HG03457 (cell line): ENCODE data around the gene SENP8.

ENCODE experiments used
- ATAC-seq: cut with Tn5 transposase; IDR thresholded peaks from one replicate; pipeline ENCODE4 v1.9.1; 2021; ENCODE audit warnings: moderate number of reproducible peaks; ENCODE audit not compliant: unreplicated experiment

SENP8 gene

GRCh38 chr15:72112805-72113204 lies 5.4 kb upstream of the SENP8 start:
- no peak for ATAC-seq

- no peak for ATAC-seq
Measured at GRCh38 chr15:72113347-72114031, 4.7 kb upstream of the SENP8 start.

- ATAC-seq = no peak
Measured at GRCh38 chr15:72116731-72117485, 1.3 kb upstream of the SENP8 start.

- peak; percentile 41 for ATAC-seq
Measured at GRCh38 chr15:72117486-72118016, 652 bp upstream of the SENP8 start.

GRCh38 chr15:72124218-72124617 lies 6.0 kb downstream of the SENP8 start:
- ATAC-seq = no peak

GRCh38 chr15:72127724-72128322 lies 9.6 kb downstream of the SENP8 start:
- no peak for ATAC-seq

GRCh38 chr15:72128359-72128758 lies 10.2 kb downstream of the SENP8 start:
- ATAC-seq = no peak

GRCh38 chr15:72130272-72130671 lies 12.1 kb downstream of the SENP8 start:
- ATAC-seq = no peak

- no peak for ATAC-seq
Measured at GRCh38 chr15:72131922-72132321, 13.7 kb downstream of the SENP8 start.

- ATAC-seq = no peak
Measured at GRCh38 chr15:72133211-72133610, 15.0 kb downstream of the SENP8 start.

- no peak for ATAC-seq
Measured at GRCh38 chr15:72135719-72136118, 17.5 kb downstream of the SENP8 start.

- ATAC-seq = no peak
Measured at GRCh38 chr15:72136170-72137051, 18.2 kb downstream of the SENP8 start.

- ATAC-seq = no peak
Measured at GRCh38 chr15:72139667-72140066, 21.5 kb downstream of the SENP8 start.

- ATAC-seq = no peak
Measured at GRCh38 chr15:72140088-72140487, 21.9 kb downstream of the SENP8 start.

- ATAC-seq = peak; percentile 92
Measured at GRCh38 chr15:72141171-72142084, 23.2 kb downstream of the SENP8 start.

- ATAC-seq = no peak
Measured at GRCh38 chr15:72146221-72146620, 28.0 kb downstream of the SENP8 start.

- no peak for ATAC-seq
Measured at GRCh38 chr15:72146934-72147333, 28.7 kb downstream of the SENP8 start.

GRCh38 chr15:72147418-72147817 lies 29.2 kb downstream of the SENP8 start:
- ATAC-seq = no peak

GRCh38 chr15:72153269-72154000 lies 35.2 kb downstream of the SENP8 start:
- no peak for ATAC-seq
